PC-3 (cell line): ENCODE data around the gene COL5A2.

ENCODE experiments used
- EZH2 ChIP-seq: fragments of 300-600 bp; sonication (generic); IDR thresholded peaks from one replicate; pipeline ENCODE4 v1.6.1; 2017; ENCODE audit warnings: antibody characterized with exemption, mild to moderate bottlenecking, low read length; ENCODE audit not compliant: unreplicated experiment
- TF ChIP-seq, protein P1 (sequence below): fragments of 300-600 bp; sonication (generic); conservative IDR thresholded peaks from 2 replicates; pipeline ENCODE4 v1.5.1; 2017; ENCODE audit warnings: antibody characterized with exemption, low read depth, mild to moderate bottlenecking, low read length

DNA sequence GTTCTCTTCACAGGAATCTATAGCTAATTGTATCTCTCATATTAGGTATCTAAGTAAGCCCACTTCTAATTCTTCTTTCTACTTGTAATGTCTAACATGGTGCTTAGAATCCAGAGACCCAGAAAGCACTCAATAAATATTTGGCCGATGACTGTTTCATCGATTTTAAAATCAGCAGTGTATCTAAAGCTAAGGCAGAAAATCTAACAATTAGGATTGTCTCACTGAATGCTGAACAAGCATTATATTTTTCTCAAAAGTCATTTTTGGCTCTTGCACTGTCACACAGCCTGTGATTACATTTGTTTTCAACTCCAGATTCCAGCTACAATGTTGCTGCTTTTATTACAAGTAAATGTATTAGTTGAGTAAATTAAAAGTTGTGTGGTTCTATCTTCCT, 20.3 kb downstream of the COL5A2 start:
- TF ChIP-seq, protein P1, sequence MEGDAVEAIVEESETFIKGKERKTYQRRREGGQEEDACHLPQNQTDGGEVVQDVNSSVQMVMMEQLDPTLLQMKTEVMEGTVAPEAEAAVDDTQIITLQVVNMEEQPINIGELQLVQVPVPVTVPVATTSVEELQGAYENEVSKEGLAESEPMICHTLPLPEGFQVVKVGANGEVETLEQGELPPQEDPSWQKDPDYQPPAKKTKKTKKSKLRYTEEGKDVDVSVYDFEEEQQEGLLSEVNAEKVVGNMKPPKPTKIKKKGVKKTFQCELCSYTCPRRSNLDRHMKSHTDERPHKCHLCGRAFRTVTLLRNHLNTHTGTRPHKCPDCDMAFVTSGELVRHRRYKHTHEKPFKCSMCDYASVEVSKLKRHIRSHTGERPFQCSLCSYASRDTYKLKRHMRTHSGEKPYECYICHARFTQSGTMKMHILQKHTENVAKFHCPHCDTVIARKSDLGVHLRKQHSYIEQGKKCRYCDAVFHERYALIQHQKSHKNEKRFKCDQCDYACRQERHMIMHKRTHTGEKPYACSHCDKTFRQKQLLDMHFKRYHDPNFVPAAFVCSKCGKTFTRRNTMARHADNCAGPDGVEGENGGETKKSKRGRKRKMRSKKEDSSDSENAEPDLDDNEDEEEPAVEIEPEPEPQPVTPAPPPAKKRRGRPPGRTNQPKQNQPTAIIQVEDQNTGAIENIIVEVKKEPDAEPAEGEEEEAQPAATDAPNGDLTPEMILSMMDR, result no peak
- TF ChIP-seq EZH2, result no peak
